ENCODE measurements around the gene GALNT1.

GALNT1 gene

GRCh38 chr18:35635170-35635569 is 53.6 kb downstream of the GALNT1 start:
- Histone ChIP-seq H3K27ac (ENCODE audit: low read length) (no peak overlapping the region), H4K20me1 (ENCODE audit: insufficient read depth, low read length) (no peaks in the 10 kb centered on the region), H3F3A (ENCODE audit: insufficient read depth, low read length) (no peaks in the 10 kb centered on the region), H3K9me2 (replicated peaks; ENCODE audit: insufficient read depth, low read length) (no peaks in the 10 kb centered on the region), H3K79me2 (ENCODE audit: low read length) (no peaks in the 10 kb centered on the region), H2AFZ (ENCODE audit: low read length) (no peak overlapping the region), H3K9ac (ENCODE audit: low read length) (no peak overlapping the region), H3K27me3 (replicated peaks; ENCODE audit: insufficient read depth, low read length) (no peaks in the 10 kb centered on the region), H3K4me1 (ENCODE audit: low read length) (no peaks in the 10 kb centered on the region), H3K4me3 (ENCODE audit: low read length) (no peak overlapping the region), H3K9me3 (replicated peaks; ENCODE audit: insufficient read depth, low read length) (no peaks in the 10 kb centered on the region), H3K4me2 (ENCODE audit: low read depth, low read length) (no peak overlapping the region), H3K36me3 (replicated peaks; ENCODE audit: insufficient read depth, low read length) (no peaks in the 10 kb centered on the region)
- DNase-seq: no peak
- no peak for TF ChIP-seq EZH2 (optimal IDR thresholded peaks at IDR 0.05; ENCODE audit: low read depth, low read length)
- TF ChIP-seq CTCF (IDR thresholded peaks at IDR 0.05; ENCODE audit: low read length): no peak
- no peak for TF ChIP-seq EZH2phosphoT487 (IDR thresholded peaks at IDR 0.05; ENCODE audit: low read length)

- H3K27me3 ChIP-seq (replicated peaks; ENCODE audit: insufficient read depth, low read length): no peaks in the 10 kb centered on the region
- H3K4me2 ChIP-seq (ENCODE audit: low read depth, low read length): no peak overlapping the region
- no peak for TF ChIP-seq CTCF (IDR thresholded peaks at IDR 0.05; ENCODE audit: low read length)
- TF ChIP-seq EZH2 (optimal IDR thresholded peaks at IDR 0.05; ENCODE audit: low read depth, low read length): no peak
- TF ChIP-seq EZH2phosphoT487 (IDR thresholded peaks at IDR 0.05; ENCODE audit: low read length): no peak
- DNase-seq: no peak
- no peak overlapping the region for H2AFZ ChIP-seq (ENCODE audit: low read length)
- H3K9me3 ChIP-seq (replicated peaks; ENCODE audit: insufficient read depth, low read length): no peaks in the 10 kb centered on the region
- H4K20me1 ChIP-seq (ENCODE audit: insufficient read depth, low read length): no peaks in the 10 kb centered on the region
- no peaks in the 10 kb centered on the region for H3K4me1 ChIP-seq (ENCODE audit: low read length)
- no peaks in the 10 kb centered on the region for H3F3A ChIP-seq (ENCODE audit: insufficient read depth, low read length)
- no peaks in the 10 kb centered on the region for H3K79me2 ChIP-seq (ENCODE audit: low read length)
- no peak overlapping the region for H3K4me3 ChIP-seq (ENCODE audit: low read length)
- H3K27ac ChIP-seq (ENCODE audit: low read length): no peak overlapping the region
- no peaks in the 10 kb centered on the region for H3K9me2 ChIP-seq (replicated peaks; ENCODE audit: insufficient read depth, low read length)
- no peaks in the 10 kb centered on the region for H3K36me3 ChIP-seq (replicated peaks; ENCODE audit: insufficient read depth, low read length)
- H3K9ac ChIP-seq (ENCODE audit: low read length): no peak overlapping the region
Observed at GRCh38 chr18:35637227-35637626, 55.7 kb downstream of the GALNT1 start.

DNA sequence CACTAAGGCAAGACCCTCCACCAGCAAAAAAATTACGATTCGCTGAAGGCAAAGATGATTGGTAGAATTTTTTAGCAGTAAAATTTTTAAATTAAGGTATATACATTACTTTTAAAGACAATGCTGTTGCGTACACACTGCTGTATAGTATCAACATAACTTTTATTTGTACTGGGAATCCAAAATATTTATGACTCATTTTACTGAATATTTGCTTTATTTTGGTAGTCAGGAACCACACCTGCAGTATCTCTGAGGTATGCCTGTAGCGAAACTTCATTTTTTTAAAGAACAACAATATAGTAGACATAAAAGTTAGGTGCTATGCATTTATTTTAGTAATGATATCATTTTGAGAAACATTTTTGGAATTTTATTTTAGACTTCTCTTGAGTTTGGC is 57.8 kb downstream of the GALNT1 start:
- DNase-seq: no peak
- no peak for TF ChIP-seq EZH2 (optimal IDR thresholded peaks at IDR 0.05; ENCODE audit: low read depth, low read length)
- TF ChIP-seq CTCF (IDR thresholded peaks at IDR 0.05; ENCODE audit: low read length): no peak
- TF ChIP-seq EZH2phosphoT487 (IDR thresholded peaks at IDR 0.05; ENCODE audit: low read length): no peak
- no peaks in the 10 kb centered on the region for H3K79me2 ChIP-seq (ENCODE audit: low read length)
- no peaks in the 10 kb centered on the region for H3K9me3 ChIP-seq (replicated peaks; ENCODE audit: insufficient read depth, low read length)
- H3K9ac ChIP-seq (ENCODE audit: low read length): no peak overlapping the region
- no peaks in the 10 kb centered on the region for H3K9me2 ChIP-seq (replicated peaks; ENCODE audit: insufficient read depth, low read length)
- H3K27me3 ChIP-seq (replicated peaks; ENCODE audit: insufficient read depth, low read length): no peaks in the 10 kb centered on the region
- H4K20me1 ChIP-seq (ENCODE audit: insufficient read depth, low read length): no peaks in the 10 kb centered on the region
- H3F3A ChIP-seq (ENCODE audit: insufficient read depth, low read length): no peaks in the 10 kb centered on the region
- H2AFZ ChIP-seq (ENCODE audit: low read length): no peak overlapping the region
- H3K4me3 ChIP-seq (ENCODE audit: low read length): no peak overlapping the region
- H3K4me1 ChIP-seq (ENCODE audit: low read length): no peaks in the 10 kb centered on the region
- no peaks in the 10 kb centered on the region for H3K36me3 ChIP-seq (replicated peaks; ENCODE audit: insufficient read depth, low read length)
- H3K27ac ChIP-seq (ENCODE audit: low read length): no peak overlapping the region
- no peak overlapping the region for H3K4me2 ChIP-seq (ENCODE audit: low read depth, low read length)
